Psoas muscle (tissue), 8 donors: ENCODE results near the gene NUFIP2. TPM values are rescaled to one million over a fixed set of nuclear protein-coding genes. Genes with fewer than 3 reads are reported as not detected.
A peak's percentile ranks its signal among the peaks of the same experiment; 100 is the strongest.
"Not testable (repeated sequence)": the region's sequence is repeated elsewhere in the genome, so short reads cannot be mapped to it uniquely, and the experiment has no call there.

Experiments
- ATAC-seq, 4 donors: fragments of 200-7000 bp; cut with Tn5 transposase; one replicate each; pipeline ENCODE4 v1.9.1; 2020; ENCODE audit warnings: moderate library complexity in 3 of 4, mild to moderate bottlenecking in 2 of 4
- DNase-seq, 2 donors: peaks; one replicate each; pipeline ENCODE4 v3.0.0-alpha.2; 2020
- H3K27ac ChIP-seq: fragments of 200-600 bp; one replicate; pipeline ENCODE4 v1.8.0; 2022
- H3K27me3 ChIP-seq, 3 donors: fragments of 200-600 bp in 1 of 3; one replicate each; pipeline versions ENCODE4 v1.6.1 to v1.8.0; 2013 to 2022; ENCODE audit warnings: low read length in 2 of 3, mild to moderate bottlenecking in 2 of 3, moderate library complexity in 1 of 3; ENCODE audit not compliant: insufficient read depth in 3 of 3
- H3K36me3 ChIP-seq, 2 donors: fragments of 200-600 bp in 1 of 2; one replicate each; pipeline versions ENCODE4 v1.6.1 to v1.8.0; 2013 to 2022; ENCODE audit warnings: low read depth in 1 of 2, mild to moderate bottlenecking in 1 of 2, moderate library complexity in 1 of 2; ENCODE audit not compliant: insufficient read depth in 1 of 2
- H3K4me1 ChIP-seq: fragments of 200-600 bp; one replicate; pipeline ENCODE4 v1.8.0; 2022
- H3K4me3 ChIP-seq: fragments of 200-600 bp; one replicate; pipeline ENCODE4 v1.8.0; 2022; ENCODE audit warnings: mild to moderate bottlenecking
- H3K9me3 ChIP-seq: fragments of 200-600 bp; one replicate; pipeline ENCODE4 v1.8.0; 2022
- CTCF ChIP-seq: fragments of 200-600 bp; IDR thresholded peaks from one replicate; pipeline ENCODE4 v1.8.0; 2022; ENCODE audit warnings: antibody characterized with exemption
- WGBS, 3 donors: extraction: QIAGEN DNeasy Blood & Tissue Kit; methylation state at CpG; one replicate each; pipeline versions ENCODE4 v1.1.6 to v1.1.7; 2013; 5-methylcytosine and 5-hydroxymethylcytosine counted together
- intact Hi-C, 2 donors: fragments of 100-400 bp; cut with DNase I; formaldehyde crosslinking; loops; one replicate each; pipeline versions ENCODE4 v1.11.0 to v1.14.2; 2022
- polyA plus RNA-seq, 3 donors: library from polyadenylated mRNA; stranded (reverse); fragments of 200-250 nt; gene quantifications; one replicate each; pipeline ENCODE4 v1.2.3, GENCODE V29; 2013
- total RNA-seq, 4 donors: library from RNA; stranded (reverse); fragmentation: NEBNext Ultra II Directional in 2 of 4; extraction: Animal tissue kit (Norgen Biotek cat#: 25700) in 2 of 4; gene quantifications; one replicate each; pipeline versions ENCODE4 v1.2.1 to v1.2.4, GENCODE V29; 2021 to 2023
- donor health status: healthy with polysubstance abuse.
- donor health status: DM: no; HTN: no; CAD: no; lungs with moderate emphysema.
- donor health status: Bipolar disorder and iron deficiency.
- donor health status: healthy.
- donor health status: DM: yes; HTN: yes; CAD: no.
- donor health status: DM: no; HTN: no; CAD: no.
- donor health status: DM: no; HTN: no; CAD: no.
- donor health status: DM: yes; HTN: yes; CAD: no.

The NUFIP2 gene
- total and polyA plus RNA-seq, 7 donors: 7.3 to 50.0 (median 31.1) TPM

DNA sequence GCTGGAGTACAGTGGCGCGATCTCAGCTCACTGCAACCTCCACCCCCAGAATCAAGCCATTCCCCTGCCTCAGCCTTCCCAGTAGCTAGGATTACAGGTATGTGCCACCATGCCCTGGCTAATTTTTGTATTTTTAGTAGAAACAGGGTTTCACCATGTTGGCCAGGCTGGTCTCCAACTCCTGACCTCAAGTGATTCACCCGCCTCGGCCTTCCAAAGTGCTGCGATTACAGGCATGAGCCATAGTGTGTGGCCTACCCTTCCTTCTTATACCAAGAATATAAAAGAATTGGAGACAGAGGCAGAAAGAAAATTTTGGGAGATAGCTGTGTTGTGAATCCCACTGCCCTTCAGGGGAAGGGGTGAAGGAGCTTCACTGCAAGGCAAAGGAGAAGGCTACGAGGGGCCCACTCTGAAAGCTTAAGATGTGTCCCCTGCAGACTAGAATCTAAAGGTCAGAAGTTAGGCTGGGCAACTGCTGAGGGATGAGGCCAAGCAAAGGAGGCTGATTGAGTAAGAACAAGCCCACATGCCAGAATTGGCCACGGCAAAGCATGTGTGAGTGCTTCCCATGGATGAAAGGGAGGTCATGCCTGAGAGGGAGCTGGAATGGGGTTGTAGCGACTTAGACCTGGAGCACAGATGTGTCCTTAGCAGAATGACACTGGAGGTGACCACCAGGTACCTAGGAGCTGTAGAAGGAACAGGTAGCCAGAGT, 55.7 kb downstream of the NUFIP2 start:
- intact Hi-C loops: no loop called here
- Histone ChIP-seq H3K4me1 (peaks cover 7% of the 10 kb centered on the region), H3K27me3 (no peaks in the 10 kb centered on the region), H3K36me3 (no peaks in the 10 kb centered on the region), H3K4me3 (no peak overlapping the region), H3K9me3 (no peaks in the 10 kb centered on the region), H3K27ac (no peak overlapping the region)
- DNase-seq: no peak
- no peak for TF ChIP-seq CTCF
- WGBS, 3 donors: 85 to 90% (median 90%) methylated on average over 8 of the region's 8 CpGs
- peak in 1 of 4 donors; percentile 38 for ATAC-seq

DNA sequence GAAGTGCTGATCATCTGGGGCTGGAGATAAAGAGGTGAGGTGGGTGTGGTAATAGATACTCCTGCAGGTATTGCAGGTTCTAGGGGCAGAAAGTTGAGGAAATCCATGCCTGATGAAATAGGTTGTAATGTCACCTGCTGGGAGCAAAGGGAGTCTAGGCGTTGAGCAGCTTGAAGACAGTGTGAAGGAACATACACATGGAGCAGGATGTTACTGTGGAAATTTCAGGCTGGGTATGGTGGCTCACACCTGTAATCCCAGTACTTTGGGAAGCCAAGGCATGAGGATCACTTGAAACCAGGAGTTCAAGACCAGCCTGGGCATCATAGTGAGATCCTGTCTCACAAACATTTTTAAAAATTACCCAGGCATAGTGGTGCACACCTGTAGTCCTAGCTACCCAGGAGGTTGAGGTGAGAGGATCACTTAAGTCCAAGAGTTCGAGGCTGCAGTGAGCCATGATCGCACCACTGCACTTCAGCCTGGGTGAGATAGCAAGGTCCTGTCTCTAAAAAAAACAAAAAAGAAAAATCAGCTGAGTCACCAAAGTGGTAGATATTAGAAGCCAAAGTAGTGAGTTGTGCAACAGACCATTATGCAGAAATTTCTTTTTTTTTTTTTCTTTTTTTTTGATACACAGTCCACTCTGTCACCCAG, 56.3 kb downstream of the NUFIP2 start:
- no peak overlapping the region for H3K4me3 ChIP-seq
- H3K9me3 ChIP-seq: no peaks in the 10 kb centered on the region
- intact Hi-C loops: no loop called here
- ATAC-seq (no peak), DNase-seq (no peak)
- H3K27me3 ChIP-seq: no peaks in the 10 kb centered on the region
- no peaks in the 10 kb centered on the region for H3K36me3 ChIP-seq
- 94 to 99% (median 96%) methylated on average over 3 of the region's 3 CpGs for WGBS, 3 donors
- no peak for TF ChIP-seq CTCF
- H3K4me1 ChIP-seq: peaks cover 7% of the 10 kb centered on the region
- no peak overlapping the region for H3K27ac ChIP-seq

GRCh38 chr17:29235904-29236303, 58.0 kb downstream of the NUFIP2 start:
- no peak for TF ChIP-seq CTCF
- Histone ChIP-seq H3K27me3 (no peaks in the 10 kb centered on the region), H3K4me3 (no peak overlapping the region), H3K4me1 (peaks cover 2% of the 10 kb centered on the region), H3K27ac (no peak overlapping the region), H3K9me3 (no peaks in the 10 kb centered on the region), H3K36me3 (no peaks in the 10 kb centered on the region)
- intact Hi-C loops: no loop called here
- DNase-seq: no peak
- no peak for ATAC-seq
- WGBS, 3 donors: 97 to 100% (median 99%) methylated on average over 3 of the region's 3 CpGs

DNA sequence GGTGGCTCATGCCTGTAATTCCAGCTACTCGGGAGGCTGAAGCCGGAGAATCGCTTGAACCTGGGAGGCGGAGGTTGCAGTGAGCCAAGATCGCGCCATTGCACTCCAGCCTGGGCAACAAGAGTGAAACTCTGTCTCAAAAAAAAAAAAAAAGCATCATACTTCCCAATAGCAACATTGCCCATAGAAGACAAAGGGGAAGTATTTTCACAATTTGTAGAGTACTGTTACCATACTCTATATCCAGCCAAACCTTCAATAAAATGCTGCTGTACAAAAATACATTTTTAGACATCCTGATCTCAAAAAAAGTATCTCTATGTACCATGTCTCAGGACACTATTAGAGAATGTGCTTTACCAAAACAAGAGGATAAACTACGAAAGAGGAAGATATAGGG, 59.0 kb downstream of the NUFIP2 start:
- intact Hi-C loops, DNase-seq, H3K4me3 ChIP-seq, H3K36me3 ChIP-seq, H3K27ac ChIP-seq, ATAC-seq, H3K4me1 ChIP-seq, H3K9me3 ChIP-seq, H3K27me3 ChIP-seq: not testable (repeated sequence)
- WGBS, 3 donors: 84 to 90% (median 89%) methylated on average over 4 to 7 of the region's 7 CpGs

DNA sequence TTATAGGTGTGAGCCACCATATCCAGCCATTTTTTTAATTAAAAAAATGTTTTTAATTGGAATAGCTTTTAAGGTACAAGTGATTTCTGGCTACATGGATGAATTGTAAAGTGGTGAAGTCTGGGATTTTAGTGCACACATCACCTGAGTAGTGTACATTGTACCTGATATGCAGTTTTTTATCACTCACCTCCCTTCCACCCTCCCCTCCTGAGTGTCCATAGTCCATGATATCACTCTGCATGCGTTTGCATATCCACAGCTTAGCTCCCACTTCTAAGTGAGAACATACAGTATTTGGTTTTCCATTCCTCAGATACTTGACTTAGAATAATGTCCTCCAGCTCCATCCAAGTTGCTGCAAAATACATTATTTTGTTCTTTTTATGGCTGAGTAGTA, 60.6 kb downstream of the NUFIP2 start:
- H3K4me1 ChIP-seq: no peaks in the 10 kb centered on the region
- H3K27me3 ChIP-seq: no peaks in the 10 kb centered on the region
- H3K27ac ChIP-seq: no peak overlapping the region
- H3K9me3 ChIP-seq: no peaks in the 10 kb centered on the region
- ATAC-seq (no peak), DNase-seq (no peak)
- H3K36me3 ChIP-seq: no peaks in the 10 kb centered on the region
- H3K4me3 ChIP-seq: no peak overlapping the region
- TF ChIP-seq CTCF: no peak
- WGBS, 3 donors: 88 to 96% (median 95%) methylated on average over 1 of the region's 1 CpG
- intact Hi-C loops: no loop called here
